Breast epithelium (tissue), 4 donors: Measurements from ENCODE around the gene ZNF664. TPM values are rescaled to one million over a fixed set of nuclear protein-coding genes. Genes with fewer than 3 reads are reported as not detected.

Experiments used
- DNase-seq, 2 donors: peaks; one replicate each; pipeline ENCODE4 v3.0.0-alpha.2; 2019; ENCODE audit warnings: low spot score in 2 of 2
- H3K27ac ChIP-seq, 2 donors: fragments of 200-600 bp; sonication (generic) in 1 of 2; one replicate each; pipeline ENCODE4 v1.5.1; 2016 to 2019; ENCODE audit warnings: mild to moderate bottlenecking in 1 of 2
- H3K27me3 ChIP-seq, 2 donors: fragments of 200-600 bp; sonication (generic) in 1 of 2; one replicate each; pipeline versions ENCODE4 v1.5.1 to v1.6.0; 2017 to 2019; ENCODE audit warnings: control low read depth in 1 of 2, mild to moderate bottlenecking in 1 of 2
- H3K36me3 ChIP-seq: fragments of 200-600 bp; one replicate; pipeline ENCODE4 v1.5.1; 2019
- H3K4me1 ChIP-seq, 2 donors: fragments of 200-600 bp; sonication (generic); one replicate each; pipeline ENCODE4 v1.5.1; 2016 to 2019; ENCODE audit warnings: control low read depth in 1 of 2
- H3K4me3 ChIP-seq, 3 donors: fragments of 200-600 bp; sonication (generic); 1 replicate in 2 of 3; 2 replicates in 1 of 3; pipeline ENCODE4 v1.5.1; 2016 to 2019; ENCODE audit warnings: mild to moderate bottlenecking in 3 of 3, moderate library complexity in 2 of 3
- H3K9me3 ChIP-seq, 2 donors: fragments of 200-600 bp; sonication (generic) in 1 of 2; one replicate each; pipeline ENCODE4 v1.5.1; 2016 to 2019; ENCODE audit warnings: control low read depth in 1 of 2
- POLR2A ChIP-seq: fragments of 450-650 bp; IDR thresholded peaks from one replicate; pipeline ENCODE4 v1.6.1; 2016; ENCODE audit warnings: antibody characterized with exemption, mild to moderate bottlenecking, moderate library complexity
- POLR2AphosphoS5 ChIP-seq, 3 donors: sonication (generic); formaldehyde crosslinking; IDR thresholded peaks; one replicate each; pipeline ENCODE4 v1.6.1; 2017; ENCODE audit warnings: antibody characterized with exemption in 3 of 3
- intact Hi-C: fragments of 100-400 bp; cut with DNase I; formaldehyde crosslinking; loops from one replicate; pipeline ENCODE4 v1.15.1; 2023; ENCODE audit warnings: low total_unique reads
- total RNA-seq, 3 donors: library from RNA; depleted of rRNA; stranded (reverse); fragments of >200 nt; gene quantifications; one replicate each; pipeline ENCODE4 v1.1.0, GENCODE V29; 2016
- TF ChIP-seq, protein P1 (sequence below), 3 donors: fragments of 450-650 bp; IDR thresholded peaks; one replicate each; pipeline ENCODE4 v1.5.1; 2016 to 2017; ENCODE audit warnings: antibody characterized with exemption in 3 of 3, mild to moderate bottlenecking in 3 of 3, moderate library complexity in 3 of 3

ZNF664 gene
- total RNA-seq, 3 donors from 2014 or later, result 78.3 to 113 (median 97.8) TPM

DNA sequence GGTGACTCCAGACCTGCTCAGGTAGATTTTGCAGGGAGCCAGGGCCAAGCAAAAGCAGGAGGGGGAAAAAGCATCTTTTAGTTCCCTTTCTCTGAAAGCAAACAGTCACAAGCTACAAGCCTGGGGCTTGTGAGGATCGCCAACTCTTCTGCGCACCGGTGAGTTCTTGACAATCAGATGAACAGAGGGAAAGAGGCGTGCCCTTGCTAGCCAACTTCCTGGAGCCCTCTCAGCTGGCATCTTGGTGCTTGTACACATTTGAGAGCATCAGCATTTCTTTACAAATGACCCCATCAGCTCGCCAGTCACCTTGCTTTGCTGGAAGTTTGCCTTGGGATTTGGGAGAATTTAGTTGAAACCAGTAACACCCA lies 55.5 kb downstream of the ZNF664 start:
- peak overlapping the region in 1 of 3 donors; percentile 35 for H3K4me3 ChIP-seq
- H3K9me3 ChIP-seq, result no peaks in the 10 kb centered on the region
- no peak for DNase-seq
- H3K4me1 ChIP-seq, result peaks cover 0 to 4% of the 10 kb centered on the region in 2 donors
- TF ChIP-seq, protein P1, sequence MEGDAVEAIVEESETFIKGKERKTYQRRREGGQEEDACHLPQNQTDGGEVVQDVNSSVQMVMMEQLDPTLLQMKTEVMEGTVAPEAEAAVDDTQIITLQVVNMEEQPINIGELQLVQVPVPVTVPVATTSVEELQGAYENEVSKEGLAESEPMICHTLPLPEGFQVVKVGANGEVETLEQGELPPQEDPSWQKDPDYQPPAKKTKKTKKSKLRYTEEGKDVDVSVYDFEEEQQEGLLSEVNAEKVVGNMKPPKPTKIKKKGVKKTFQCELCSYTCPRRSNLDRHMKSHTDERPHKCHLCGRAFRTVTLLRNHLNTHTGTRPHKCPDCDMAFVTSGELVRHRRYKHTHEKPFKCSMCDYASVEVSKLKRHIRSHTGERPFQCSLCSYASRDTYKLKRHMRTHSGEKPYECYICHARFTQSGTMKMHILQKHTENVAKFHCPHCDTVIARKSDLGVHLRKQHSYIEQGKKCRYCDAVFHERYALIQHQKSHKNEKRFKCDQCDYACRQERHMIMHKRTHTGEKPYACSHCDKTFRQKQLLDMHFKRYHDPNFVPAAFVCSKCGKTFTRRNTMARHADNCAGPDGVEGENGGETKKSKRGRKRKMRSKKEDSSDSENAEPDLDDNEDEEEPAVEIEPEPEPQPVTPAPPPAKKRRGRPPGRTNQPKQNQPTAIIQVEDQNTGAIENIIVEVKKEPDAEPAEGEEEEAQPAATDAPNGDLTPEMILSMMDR (IDR thresholded peaks at IDR 0.05), result no peak
- TF ChIP-seq POLR2AphosphoS5 (IDR thresholded peaks at IDR 0.05), result no peak
- no peak for TF ChIP-seq POLR2A
- H3K27me3 ChIP-seq, result no peaks in the 10 kb centered on the region
- H3K27ac ChIP-seq, result no peak overlapping the region
- intact Hi-C loops, result loop anchor here (10.0 kb wide), 1 partner anchor 124 kb away; no protein-coding TSS in a partner anchor
- H3K36me3 ChIP-seq, result no peaks in the 10 kb centered on the region

- no peak for DNase-seq
- no peak for TF ChIP-seq POLR2A
- TF ChIP-seq POLR2AphosphoS5 (IDR thresholded peaks at IDR 0.05), result no peak
- TF ChIP-seq, protein P1 (IDR thresholded peaks at IDR 0.05), result no peak
- Histone ChIP-seq H3K9me3 (no peaks in the 10 kb centered on the region), H3K27ac (peak overlapping the region in 1 of 2 donors; percentile 58), H3K4me1 (no peaks in the 10 kb centered on the region), H3K27me3 (no peaks in the 10 kb centered on the region), H3K36me3 (no peaks in the 10 kb centered on the region), H3K4me3 (no peak overlapping the region)
- intact Hi-C loops, result loop anchor here (10.0 kb wide), 1 partner anchor 515 kb away; no protein-coding TSS in a partner anchor
These were observed 57.0 kb downstream of the ZNF664 start for GRCh38 chr12:124030008-124030407.

DNA sequence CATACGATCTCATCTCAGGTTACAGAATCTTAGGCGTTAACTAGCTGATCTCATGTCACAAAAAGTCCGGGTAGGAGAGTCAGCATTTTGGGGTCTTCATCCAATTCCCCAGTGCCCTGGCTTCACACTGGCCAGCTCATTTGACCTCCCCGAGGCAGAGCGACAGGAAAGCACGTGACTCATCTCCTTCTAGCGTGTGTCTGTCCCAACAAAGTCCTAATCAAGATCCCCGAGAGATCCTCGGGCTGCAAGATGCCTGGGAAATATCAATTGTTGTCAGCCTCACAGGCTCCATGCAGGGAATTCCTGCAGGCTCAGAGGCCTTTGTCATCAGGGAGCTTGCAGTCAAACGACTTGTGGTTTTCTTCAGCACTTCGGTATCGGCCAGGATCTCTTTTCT lies 57.5 kb downstream of the ZNF664 start:
- H3K4me1 ChIP-seq, result no peaks in the 10 kb centered on the region
- H3K9me3 ChIP-seq, result no peaks in the 10 kb centered on the region
- H3K27ac ChIP-seq, result peak overlapping the region in 1 of 2 donors; percentile 58
- no peaks in the 10 kb centered on the region for H3K27me3 ChIP-seq
- intact Hi-C loops, result loop anchor here (10.0 kb wide), 1 partner anchor 514 kb away; no protein-coding TSS in a partner anchor
- no peaks in the 10 kb centered on the region for H3K36me3 ChIP-seq
- DNase-seq, result no peak
- peak in 2 of 3 donors; percentile 60 to 73 for TF ChIP-seq POLR2AphosphoS5 (IDR thresholded peaks at IDR 0.05)
- no peak for TF ChIP-seq POLR2A
- TF ChIP-seq, protein P1 (IDR thresholded peaks at IDR 0.05), result no peak
- H3K4me3 ChIP-seq, result no peak overlapping the region

GRCh38 chr12:124031058-124031457 lies 58.0 kb downstream of the ZNF664 start:
- Histone ChIP-seq H3K9me3 (no peaks in the 10 kb centered on the region), H3K27me3 (no peaks in the 10 kb centered on the region), H3K36me3 (no peaks in the 10 kb centered on the region), H3K27ac (no peak overlapping the region), H3K4me3 (no peak overlapping the region), H3K4me1 (no peaks in the 10 kb centered on the region)
- no peak for TF ChIP-seq POLR2A
- TF ChIP-seq, protein P1 (IDR thresholded peaks at IDR 0.05), result no peak
- no peak for TF ChIP-seq POLR2AphosphoS5 (IDR thresholded peaks at IDR 0.05)
- no peak for DNase-seq
- intact Hi-C loops, result loop anchor here (10.0 kb wide), 1 partner anchor 514 kb away; no protein-coding TSS in a partner anchor

DNA sequence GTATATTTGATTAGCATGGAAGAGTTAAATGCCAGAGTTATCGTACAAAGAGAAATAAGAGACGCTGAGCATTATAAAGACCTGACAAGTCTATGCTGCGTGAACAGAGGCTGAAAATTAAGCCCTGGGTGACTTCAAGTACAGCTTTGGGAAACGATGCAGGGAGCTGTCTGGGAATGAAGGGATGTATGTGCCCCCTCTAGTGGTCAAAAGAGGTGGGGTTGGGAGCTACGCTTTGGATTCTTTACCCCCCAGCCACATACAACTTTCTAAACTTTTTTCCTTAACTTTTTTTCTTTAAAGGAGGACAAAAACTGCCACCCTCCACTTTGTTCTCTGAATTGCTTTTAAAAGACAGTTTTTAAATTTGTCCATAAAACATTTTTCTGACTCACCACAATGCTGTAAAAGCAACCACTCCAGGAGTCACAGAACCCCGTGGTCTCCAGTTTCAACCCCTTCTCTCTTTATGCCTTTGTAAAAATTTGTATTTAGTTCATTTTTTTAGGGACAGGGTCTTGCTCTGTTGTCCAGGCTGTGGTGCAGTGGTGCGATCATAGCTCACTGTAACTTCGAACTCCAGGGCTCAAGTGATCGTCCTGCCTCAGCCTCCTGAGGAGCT lies 59.4 kb downstream of the ZNF664 start:
- H3K4me1 ChIP-seq, result no peaks in the 10 kb centered on the region
- H3K9me3 ChIP-seq, result no peaks in the 10 kb centered on the region
- intact Hi-C loops, result loop anchor here (10.0 kb wide), 1 partner anchor 512 kb away; no protein-coding TSS in a partner anchor
- no peak overlapping the region for H3K27ac ChIP-seq
- H3K27me3 ChIP-seq, result no peaks in the 10 kb centered on the region
- TF ChIP-seq POLR2A (no peak), POLR2AphosphoS5 (IDR thresholded peaks at IDR 0.05) (no peak)
- TF ChIP-seq, protein P1 (IDR thresholded peaks at IDR 0.05), result peak; percentile 67 to 76 (median 72)
- H3K36me3 ChIP-seq, result no peaks in the 10 kb centered on the region
- peak in 1 of 2 donors; percentile 45 for DNase-seq
- H3K4me3 ChIP-seq, result no peak overlapping the region
